Stimulated activated CD8-positive, alpha-beta memory T cell treated with anti-CD3 and anti-CD28 coated beads, Interleukin-15, amount 100 ng/mL, for 4 hours (primary cell): ENCODE data around the gene ASB10.

ENCODE experiments used
- DNase-seq, 2 donors: peaks; one replicate each; pipeline ENCODE4 v3.0.0-alpha.2; 2020; ENCODE audit warnings: low read depth in 2 of 2

ASB10 gene

GRCh38 chr7:151166629-151167196 lies 20.3 kb downstream of the ASB10 start:
- DNase-seq: no peak

GRCh38 chr7:151161757-151162156 lies 25.3 kb downstream of the ASB10 start:
- no peak for DNase-seq

GRCh38 chr7:151157645-151158329 lies 29.3 kb downstream of the ASB10 start:
- DNase-seq: no peak

- no peak for DNase-seq
These were observed 34.2 kb downstream of the ASB10 start for GRCh38 chr7:151152643-151153513.

GRCh38 chr7:151150388-151150787 lies 36.7 kb downstream of the ASB10 start:
- DNase-seq: no peak

GRCh38 chr7:151148319-151149259 lies 38.5 kb downstream of the ASB10 start:
- no peak for DNase-seq

GRCh38 chr7:151146761-151147160 lies 40.3 kb downstream of the ASB10 start:
- DNase-seq: no peak

GRCh38 chr7:151144387-151144786 lies 42.7 kb downstream of the ASB10 start:
- DNase-seq: no peak

- DNase-seq: no peak
These were observed 43.6 kb downstream of the ASB10 start for GRCh38 chr7:151143261-151144015.

- no peak for DNase-seq
These were observed 44.4 kb downstream of the ASB10 start for GRCh38 chr7:151142686-151143040.

GRCh38 chr7:151141855-151142685 lies 45.0 kb downstream of the ASB10 start:
- DNase-seq: no peak

GRCh38 chr7:151141311-151141854 lies 45.7 kb downstream of the ASB10 start:
- DNase-seq: no peak

- DNase-seq: no peak
These were observed 46.2 kb downstream of the ASB10 start for GRCh38 chr7:151140826-151141225.

GRCh38 chr7:151139791-151140190 lies 47.3 kb downstream of the ASB10 start:
- no peak for DNase-seq

- DNase-seq: no peak
These were observed 47.8 kb downstream of the ASB10 start for GRCh38 chr7:151139071-151139790.

- DNase-seq: no peak
These were observed 48.7 kb downstream of the ASB10 start for GRCh38 chr7:151138153-151138851.

GRCh38 chr7:151137791-151138152 lies 49.3 kb downstream of the ASB10 start:
- no peak for DNase-seq

- DNase-seq: no peak
These were observed 49.9 kb downstream of the ASB10 start for GRCh38 chr7:151137076-151137675.
